Vein endothelial cell (primary cell): ENCODE measurements around the gene PPM1B. TPM values are rescaled to one million over a fixed set of nuclear protein-coding genes. Genes with fewer than 3 reads are reported as not detected.

Source experiments
- small RNA-seq: library from RNA; depleted of rRNA; stranded (forward); fragments of <200 nt; gene quantifications from one replicate; pipeline ENCODE3, GENCODE V24; 2012
- total RNA-seq: library from RNA; depleted of rRNA; stranded (reverse); fragments of >200 nt; gene quantifications from 2 replicates; pipeline ENCODE4 v1.2.3, GENCODE V29; 2012

The PPM1B gene
- total RNA-seq: 12.4 and 21.7 TPM in 2 replicates

GRCh38 chr2:44168681-44169154 lies at the start of gene PPM1B:
TSS of gene PPM1B (plus strand) at chr2:44168875. CDS start at chr2:44201200, 32,325 bp downstream.

Small RNA genes within 50 kb of the gene (small RNA-seq; reads per million reads assigned to genes)
- not detected for gene RNU6-566P

Other genes starting within 250 kb of the PPM1B start
- 69.9 and 89.5 TPM in 2 replicates for gene LRPPRC, start 172.9 kb upstream of the PPM1B start, total RNA-seq
- not detected in 2 replicates for gene SLC3A1, start 106.6 kb downstream of the PPM1B start, total RNA-seq
- gene PREPL, start 192.6 kb downstream of the PPM1B start, total RNA-seq: 23.8 and 24.8 TPM in 2 replicates
- 5.2 and 5.8 TPM in 2 replicates for gene CAMKMT, start 193.1 kb downstream of the PPM1B start, total RNA-seq